ENCODE data around the gene BRINP3. TPM values are rescaled to one million over a fixed set of nuclear protein-coding genes. Genes with fewer than 3 reads are reported as not detected.

The BRINP3 gene
- total RNA-seq, 4 donors from 2014 or later, result 3.5 to 34.1 (median 9.5) TPM

DNA sequence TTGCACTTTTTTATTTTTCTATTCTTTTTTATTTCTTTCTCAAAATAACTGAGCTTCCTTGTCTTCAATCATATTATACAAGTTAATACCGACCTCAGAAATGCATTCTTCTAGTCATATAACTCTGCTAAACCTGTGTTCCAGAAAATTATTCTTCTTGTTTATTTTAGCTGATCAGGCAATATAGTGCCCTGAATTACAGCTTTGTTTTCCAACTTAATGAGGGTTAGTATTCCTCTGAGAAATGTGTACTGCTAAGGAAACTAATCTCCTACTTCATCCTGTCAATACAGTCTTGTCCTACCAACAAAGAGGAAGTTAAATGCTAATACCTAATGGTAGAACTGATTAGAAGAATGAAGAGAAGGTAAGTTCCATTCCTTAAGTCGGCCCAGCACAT lies 13.0 kb downstream of the BRINP3 start:
- intact Hi-C loops (cut with DNase I), result no loop called here
- no peak overlapping the region for H3K27ac ChIP-seq (replicated peaks in 1 of 4)
- no peaks in the 10 kb centered on the region for H3K36me3 ChIP-seq
- no peaks in the 10 kb centered on the region for H3K27me3 ChIP-seq
- 77% methylated on average over 2 of the region's 2 CpGs for WGBS
- TF ChIP-seq POLR2AphosphoS5 (IDR thresholded peaks at IDR 0.05) (no peak), POLR2A (IDR thresholded peaks at IDR 0.05; ENCODE audit: low read depth) (no peak), EP300 (IDR thresholded peaks at IDR 0.05) (no peak)
- TF ChIP-seq, protein P1, sequence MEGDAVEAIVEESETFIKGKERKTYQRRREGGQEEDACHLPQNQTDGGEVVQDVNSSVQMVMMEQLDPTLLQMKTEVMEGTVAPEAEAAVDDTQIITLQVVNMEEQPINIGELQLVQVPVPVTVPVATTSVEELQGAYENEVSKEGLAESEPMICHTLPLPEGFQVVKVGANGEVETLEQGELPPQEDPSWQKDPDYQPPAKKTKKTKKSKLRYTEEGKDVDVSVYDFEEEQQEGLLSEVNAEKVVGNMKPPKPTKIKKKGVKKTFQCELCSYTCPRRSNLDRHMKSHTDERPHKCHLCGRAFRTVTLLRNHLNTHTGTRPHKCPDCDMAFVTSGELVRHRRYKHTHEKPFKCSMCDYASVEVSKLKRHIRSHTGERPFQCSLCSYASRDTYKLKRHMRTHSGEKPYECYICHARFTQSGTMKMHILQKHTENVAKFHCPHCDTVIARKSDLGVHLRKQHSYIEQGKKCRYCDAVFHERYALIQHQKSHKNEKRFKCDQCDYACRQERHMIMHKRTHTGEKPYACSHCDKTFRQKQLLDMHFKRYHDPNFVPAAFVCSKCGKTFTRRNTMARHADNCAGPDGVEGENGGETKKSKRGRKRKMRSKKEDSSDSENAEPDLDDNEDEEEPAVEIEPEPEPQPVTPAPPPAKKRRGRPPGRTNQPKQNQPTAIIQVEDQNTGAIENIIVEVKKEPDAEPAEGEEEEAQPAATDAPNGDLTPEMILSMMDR (IDR thresholded peaks at IDR 0.05), result no peak
- no peaks in the 10 kb centered on the region for H3K9me3 ChIP-seq
- no peaks in the 10 kb centered on the region for H3K4me1 ChIP-seq
- DNase-seq (ENCODE audit: extremely low spot score), result no peak
- no peak overlapping the region for H3K4me3 ChIP-seq

DNA sequence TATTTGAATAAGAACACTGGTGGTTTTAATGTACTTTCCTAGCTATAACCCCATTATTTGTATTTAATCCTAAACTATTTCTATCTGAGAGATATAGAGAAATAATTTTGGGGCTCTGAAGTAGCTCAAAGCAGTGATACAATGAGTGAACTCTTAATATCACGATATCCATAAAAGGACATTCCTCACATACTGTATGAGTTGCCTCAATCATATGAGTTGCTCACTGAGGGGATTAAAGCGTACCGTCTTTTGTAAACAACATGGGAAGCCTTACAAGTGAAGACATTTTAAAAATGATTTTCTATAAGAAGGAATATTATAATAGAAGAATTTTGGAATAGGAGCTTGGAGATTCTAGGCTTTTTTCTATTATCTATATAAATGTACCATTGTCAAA lies 21.5 kb downstream of the BRINP3 start:
- no peaks in the 10 kb centered on the region for H3K27me3 ChIP-seq
- TF ChIP-seq POLR2AphosphoS5 (IDR thresholded peaks at IDR 0.05), result no peak
- TF ChIP-seq, protein P1 (IDR thresholded peaks at IDR 0.05), result no peak
- DNase-seq (ENCODE audit: extremely low spot score), result no peak
- no peaks in the 10 kb centered on the region for H3K9me3 ChIP-seq
- no peak overlapping the region for H3K27ac ChIP-seq (replicated peaks in 1 of 4)
- WGBS, result 81% methylated on average over 3 of the region's 3 CpGs
- H3K4me3 ChIP-seq, result no peak overlapping the region
- intact Hi-C loops (cut with DNase I), result no loop called here
- no peaks in the 10 kb centered on the region for H3K4me1 ChIP-seq
- no peaks in the 10 kb centered on the region for H3K36me3 ChIP-seq

DNA sequence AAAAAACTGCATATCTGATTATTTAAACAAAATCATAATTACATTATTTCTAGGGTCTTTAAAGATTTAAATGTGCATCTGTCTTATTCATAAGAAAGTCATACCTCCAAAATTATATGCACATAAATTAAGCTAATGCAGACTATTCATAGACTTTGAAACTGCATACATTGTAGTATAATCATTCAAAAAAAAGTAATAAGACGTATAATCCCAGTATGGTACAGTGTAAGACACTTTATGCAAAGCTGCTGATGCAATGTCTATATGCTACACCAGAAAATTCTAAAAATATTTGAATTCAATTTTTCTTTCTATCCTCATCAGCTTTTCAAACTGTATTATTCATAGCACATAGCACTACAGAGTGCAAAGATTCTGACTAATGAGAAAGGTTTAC lies 22.0 kb downstream of the BRINP3 start:
- intact Hi-C loops (cut with DNase I), result no loop called here
- 46% methylated on average over 1 of the region's 1 CpG for WGBS
- no peak overlapping the region for H3K4me3 ChIP-seq
- no peaks in the 10 kb centered on the region for H3K4me1 ChIP-seq
- no peaks in the 10 kb centered on the region for H3K36me3 ChIP-seq
- DNase-seq (ENCODE audit: extremely low spot score), result no peak
- TF ChIP-seq POLR2A (IDR thresholded peaks at IDR 0.05; ENCODE audit: low read depth), result no peak
- no peak for TF ChIP-seq POLR2AphosphoS5 (IDR thresholded peaks at IDR 0.05)
- TF ChIP-seq, protein P1 (IDR thresholded peaks at IDR 0.05), result no peak
- no peak for TF ChIP-seq EP300 (IDR thresholded peaks at IDR 0.05)
- H3K9me3 ChIP-seq, result no peaks in the 10 kb centered on the region
- no peaks in the 10 kb centered on the region for H3K27me3 ChIP-seq
- H3K27ac ChIP-seq (replicated peaks in 1 of 4), result no peak overlapping the region

DNA sequence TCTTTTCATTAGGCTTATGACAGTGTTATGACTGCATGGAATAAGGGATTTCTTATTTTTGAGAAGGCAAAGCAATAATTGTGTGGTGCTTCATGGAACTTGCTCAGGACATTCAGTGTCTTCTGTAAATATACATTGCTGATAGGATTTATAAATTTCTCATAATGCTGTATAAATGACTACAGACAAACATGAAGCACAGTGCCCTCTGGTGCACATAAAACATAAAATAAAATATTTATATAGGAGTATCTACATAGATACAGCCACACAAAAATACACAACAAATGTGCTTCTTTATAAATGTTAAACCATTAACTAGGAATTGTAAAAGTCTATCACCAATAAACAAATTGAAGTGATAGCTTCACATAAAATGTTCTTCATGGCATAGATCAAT lies 24.1 kb downstream of the BRINP3 start:
- H3K4me1 ChIP-seq, result no peaks in the 10 kb centered on the region
- TF ChIP-seq EP300 (IDR thresholded peaks at IDR 0.05) (no peak), POLR2A (IDR thresholded peaks at IDR 0.05; ENCODE audit: low read depth) (no peak), POLR2AphosphoS5 (IDR thresholded peaks at IDR 0.05) (no peak)
- no peaks in the 10 kb centered on the region for H3K9me3 ChIP-seq
- no peak overlapping the region for H3K4me3 ChIP-seq
- no peak overlapping the region for H3K27ac ChIP-seq (replicated peaks in 1 of 4)
- DNase-seq (ENCODE audit: extremely low spot score), result no peak
- no peaks in the 10 kb centered on the region for H3K27me3 ChIP-seq
- no peaks in the 10 kb centered on the region for H3K36me3 ChIP-seq
- intact Hi-C loops (cut with DNase I), result no loop called here

DNA sequence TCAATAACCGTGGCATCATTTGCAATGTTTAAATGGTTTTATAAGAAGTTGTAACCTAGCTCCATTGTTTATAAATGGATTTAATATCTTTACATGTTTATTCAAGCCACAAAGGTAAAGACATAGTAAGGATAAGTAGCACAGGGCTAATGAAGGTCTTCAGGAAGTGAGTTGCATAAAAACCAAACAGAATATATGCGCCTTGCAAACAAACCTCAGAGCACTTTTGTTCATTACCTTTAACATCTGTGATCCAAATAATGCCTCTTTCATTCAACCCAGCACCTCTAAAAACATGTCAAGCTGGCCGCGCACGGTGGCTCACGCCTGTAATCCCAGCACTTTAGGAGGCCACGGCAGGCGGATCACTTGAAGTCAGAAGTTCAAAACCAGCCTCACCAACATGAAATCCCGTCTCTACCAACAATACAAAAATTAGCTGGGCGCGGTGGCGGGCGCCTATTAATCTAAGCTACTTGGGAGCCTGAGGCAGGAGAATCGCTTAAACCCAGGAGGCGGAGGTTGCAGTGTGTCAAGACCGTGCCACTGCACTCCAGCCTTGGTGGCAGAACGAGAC lies 25.3 kb downstream of the BRINP3 start:
- H3K4me3 ChIP-seq, result no peak overlapping the region
- no peaks in the 10 kb centered on the region for H3K36me3 ChIP-seq
- DNase-seq (ENCODE audit: extremely low spot score), result no peak
- H3K9me3 ChIP-seq, result no peaks in the 10 kb centered on the region
- TF ChIP-seq POLR2A (IDR thresholded peaks at IDR 0.05; ENCODE audit: low read depth) (no peak), POLR2AphosphoS5 (IDR thresholded peaks at IDR 0.05) (no peak), EP300 (IDR thresholded peaks at IDR 0.05) (no peak)
- TF ChIP-seq, protein P1 (IDR thresholded peaks at IDR 0.05), result no peak
- H3K27me3 ChIP-seq, result no peaks in the 10 kb centered on the region
- no peaks in the 10 kb centered on the region for H3K4me1 ChIP-seq
- intact Hi-C loops (cut with DNase I), result no loop called here
- H3K27ac ChIP-seq (replicated peaks in 1 of 4), result no peak overlapping the region
- 92% methylated on average over 17 of the region's 17 CpGs for WGBS

Data from esophagus muscularis mucosa (tissue), 4 donors.